ENCODE data around the gene CCDC27. TPM values are rescaled to one million over a fixed set of nuclear protein-coding genes. Genes with fewer than 3 reads are reported as not detected.

The CCDC27 gene
- total and polyA plus RNA-seq, 10 donors: not detected

DNA sequence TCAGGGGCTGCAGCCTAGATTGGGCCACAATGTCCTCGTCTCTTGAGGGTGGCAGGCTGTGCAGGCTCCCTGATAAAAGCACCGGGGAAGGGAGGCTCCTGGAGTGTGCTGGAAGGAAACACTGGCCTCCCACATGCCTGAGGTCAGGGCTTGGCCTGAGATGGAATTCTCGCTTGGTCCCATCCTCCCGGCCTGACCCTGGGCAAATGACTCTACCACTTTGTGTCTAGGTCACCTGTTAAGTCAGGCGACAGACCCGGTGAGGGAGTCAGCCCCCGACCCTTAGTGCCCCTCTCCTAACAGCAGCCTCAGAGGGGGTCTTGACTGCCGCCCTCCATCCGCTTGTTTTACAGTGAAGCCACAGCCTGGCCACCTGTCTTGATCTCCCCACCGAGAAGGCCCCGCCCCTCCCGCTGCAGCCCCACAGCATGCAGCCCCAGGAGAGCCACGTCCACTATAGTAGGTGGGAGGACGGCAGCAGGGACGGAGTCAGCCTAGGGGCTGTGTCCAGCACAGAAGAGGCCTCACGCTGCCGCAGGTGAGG is 22.8 kb downstream of the CCDC27 start:
- peaks cover 0 to 34% (median 0%) of the 10 kb centered on the region in 7 donors for H3K27me3 ChIP-seq (replicated peaks in 1 of 7)
- H3K27ac ChIP-seq: peak overlapping the region in 5 of 8 donors; percentile 20 to 74 (median 38)
- peak overlapping the region in 1 of 8 donors; percentile 31 for H3K4me3 ChIP-seq
- no peaks in the 10 kb centered on the region for H3K9me3 ChIP-seq
- DNase-seq: no peak
- peaks cover 23 to 56% (median 46%) of the 10 kb centered on the region in 6 donors for H3K4me1 ChIP-seq
- intact Hi-C loops (cut with DNase I; ENCODE audit: low total_unique reads): no loop called here
- TF ChIP-seq POLR2AphosphoS5 (IDR thresholded peaks at IDR 0.05): peak in 1 of 3 donors; percentile 6
- TF ChIP-seq POLR2A (IDR thresholded peaks at IDR 0.05): no peak
- 43 to 58% (median 50%) methylated on average over 11 to 17 of the region's 17 CpGs for WGBS, 5 donors
- peaks cover 0 to 24% (median 15%) of the 10 kb centered on the region in 6 donors for H3K36me3 ChIP-seq

DNA sequence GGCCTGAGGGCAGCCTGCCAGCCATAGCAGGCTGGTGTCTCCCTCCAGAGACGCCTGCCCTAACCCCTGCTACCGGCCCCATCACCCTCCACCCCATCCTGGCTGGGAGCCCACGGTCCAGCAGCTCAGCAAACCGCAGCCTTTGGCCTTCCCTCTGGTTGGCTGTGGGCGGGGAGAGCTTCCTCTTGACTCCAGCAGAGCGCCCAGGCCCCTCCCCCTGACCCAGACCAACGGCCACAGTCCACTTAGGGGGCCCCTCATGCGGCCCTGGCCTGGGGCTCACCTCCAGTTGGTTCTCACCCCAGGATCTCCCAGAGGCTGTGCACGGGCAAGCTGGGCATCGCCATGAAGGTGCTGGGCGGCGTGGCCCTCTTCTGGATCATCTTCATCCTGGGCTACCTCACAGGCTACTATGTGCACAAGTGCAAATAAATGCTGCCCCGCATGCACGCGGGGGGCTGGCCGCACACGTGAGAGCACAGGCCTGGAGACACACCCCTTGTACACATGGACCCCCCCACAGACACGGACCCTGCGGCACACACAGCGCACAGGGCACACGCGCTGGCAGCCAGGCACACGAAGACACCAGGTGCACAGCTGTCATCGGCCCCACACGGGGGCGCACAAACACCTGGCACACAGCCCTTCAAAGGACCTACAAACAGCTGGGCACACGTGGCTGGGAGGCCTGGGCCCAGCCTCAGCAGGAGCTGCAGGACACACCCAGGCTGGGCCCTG is 23.4 kb downstream of the CCDC27 start:
- peak; percentile 86 for DNase-seq
- Histone ChIP-seq H3K27ac (peak overlapping the region in 3 of 8 donors; percentile 22 to 74 (median 31)), H3K36me3 (peaks cover 0 to 30% (median 21%) of the 10 kb centered on the region in 6 donors), H3K27me3 (replicated peaks in 1 of 7) (peaks cover 0 to 27% (median 0%) of the 10 kb centered on the region in 7 donors), H3K4me3 (peak overlapping the region in 1 of 8 donors; percentile 31), H3K4me1 (peaks cover 23 to 55% (median 46%) of the 10 kb centered on the region in 6 donors), H3K9me3 (no peaks in the 10 kb centered on the region)
- TF ChIP-seq, protein P1, sequence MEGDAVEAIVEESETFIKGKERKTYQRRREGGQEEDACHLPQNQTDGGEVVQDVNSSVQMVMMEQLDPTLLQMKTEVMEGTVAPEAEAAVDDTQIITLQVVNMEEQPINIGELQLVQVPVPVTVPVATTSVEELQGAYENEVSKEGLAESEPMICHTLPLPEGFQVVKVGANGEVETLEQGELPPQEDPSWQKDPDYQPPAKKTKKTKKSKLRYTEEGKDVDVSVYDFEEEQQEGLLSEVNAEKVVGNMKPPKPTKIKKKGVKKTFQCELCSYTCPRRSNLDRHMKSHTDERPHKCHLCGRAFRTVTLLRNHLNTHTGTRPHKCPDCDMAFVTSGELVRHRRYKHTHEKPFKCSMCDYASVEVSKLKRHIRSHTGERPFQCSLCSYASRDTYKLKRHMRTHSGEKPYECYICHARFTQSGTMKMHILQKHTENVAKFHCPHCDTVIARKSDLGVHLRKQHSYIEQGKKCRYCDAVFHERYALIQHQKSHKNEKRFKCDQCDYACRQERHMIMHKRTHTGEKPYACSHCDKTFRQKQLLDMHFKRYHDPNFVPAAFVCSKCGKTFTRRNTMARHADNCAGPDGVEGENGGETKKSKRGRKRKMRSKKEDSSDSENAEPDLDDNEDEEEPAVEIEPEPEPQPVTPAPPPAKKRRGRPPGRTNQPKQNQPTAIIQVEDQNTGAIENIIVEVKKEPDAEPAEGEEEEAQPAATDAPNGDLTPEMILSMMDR (IDR thresholded peaks at IDR 0.05 in 8 of 11, conservative IDR thresholded peaks at IDR 0.05 in 3 of 11): peak in 8 of 11 experiments; percentile 21 to 52 (median 40)
- TF ChIP-seq POLR2A (IDR thresholded peaks at IDR 0.05): no peak
- TF ChIP-seq POLR2AphosphoS5 (IDR thresholded peaks at IDR 0.05): peak in 2 of 3 donors; percentile 33 to 46
- intact Hi-C loops (cut with DNase I; ENCODE audit: low total_unique reads): no loop called here
- WGBS, 5 donors: 26 to 35% (median 29%) methylated on average over 7 to 27 of the region's 27 CpGs

DNA sequence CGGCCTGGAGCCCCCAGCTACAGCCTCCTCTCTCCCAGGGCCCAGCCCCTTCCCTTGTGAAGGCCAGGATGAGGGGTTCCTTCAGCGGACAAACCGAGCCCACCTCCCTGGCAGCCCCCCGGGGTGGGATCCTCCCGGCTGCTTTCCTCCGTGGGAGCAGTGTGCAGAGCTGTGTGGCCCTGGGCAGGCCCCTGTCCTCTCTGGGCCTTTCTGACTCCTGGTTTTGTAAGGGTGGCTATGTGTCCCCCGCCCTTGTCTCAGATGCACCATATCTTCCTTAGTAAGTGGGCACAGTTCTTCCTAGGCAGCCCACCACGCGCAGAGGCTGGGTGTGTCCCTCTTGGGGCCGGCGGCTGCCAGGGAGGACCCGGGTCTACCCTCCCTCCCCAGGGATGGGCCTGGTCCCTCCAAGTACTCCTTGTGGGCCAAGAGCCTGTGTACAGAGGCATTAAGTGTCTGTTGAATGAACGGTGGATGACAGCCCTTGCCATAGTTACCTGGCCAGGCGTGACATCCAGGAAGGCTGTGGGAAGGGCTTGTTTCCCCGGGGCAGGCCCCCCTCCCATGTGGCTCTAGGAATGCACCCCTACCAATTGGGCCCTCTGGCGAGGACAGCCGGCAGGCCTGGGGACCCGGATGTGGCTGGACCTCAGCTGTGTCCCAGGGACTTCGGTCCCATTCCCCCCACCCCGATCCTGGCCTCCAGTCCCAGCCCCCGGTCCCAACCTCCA is 24.1 kb downstream of the CCDC27 start:
- WGBS, 5 donors: 79 to 91% (median 83%) methylated on average over 9 to 21 of the region's 21 CpGs
- peaks cover 0 to 37% (median 29%) of the 10 kb centered on the region in 6 donors for H3K36me3 ChIP-seq
- H3K4me1 ChIP-seq: peaks cover 21 to 49% (median 43%) of the 10 kb centered on the region in 6 donors
- peaks cover 0 to 22% (median 0%) of the 10 kb centered on the region in 7 donors for H3K27me3 ChIP-seq (replicated peaks in 1 of 7)
- intact Hi-C loops (cut with DNase I; ENCODE audit: low total_unique reads): no loop called here
- H3K9me3 ChIP-seq: no peaks in the 10 kb centered on the region
- no peak overlapping the region for H3K4me3 ChIP-seq
- H3K27ac ChIP-seq: peak overlapping the region in 1 of 8 donors; percentile 74
- TF ChIP-seq, protein P1 (IDR thresholded peaks at IDR 0.05 in 8 of 11, conservative IDR thresholded peaks at IDR 0.05 in 3 of 11): no peak
- TF ChIP-seq POLR2AphosphoS5 (IDR thresholded peaks at IDR 0.05) (peak in 1 of 3 donors; percentile 10), POLR2A (IDR thresholded peaks at IDR 0.05) (no peak)
- DNase-seq: no peak

DNA sequence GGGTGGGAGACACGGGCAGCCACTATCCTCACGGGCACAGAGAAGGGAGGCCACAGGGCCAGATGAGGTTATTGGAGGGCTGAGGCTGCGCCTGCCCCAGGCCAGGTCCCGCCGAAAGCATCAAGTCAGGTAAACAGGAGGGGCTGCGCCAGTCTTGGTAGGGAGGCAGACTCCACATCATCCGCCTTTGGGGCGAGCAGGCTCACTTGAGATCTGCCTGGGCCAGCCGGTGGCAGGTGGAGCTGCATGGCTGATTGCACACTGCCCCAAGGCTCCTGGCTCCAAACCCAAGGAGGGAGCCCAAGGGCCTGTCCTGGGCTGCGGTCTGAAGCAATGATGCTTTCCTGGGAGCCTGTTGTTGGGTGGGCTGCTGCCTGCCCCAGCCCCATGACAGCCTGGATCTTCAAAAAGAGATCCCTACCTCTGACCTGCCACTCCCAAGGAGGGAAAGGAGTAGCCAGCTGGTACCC is 24.9 kb downstream of the CCDC27 start:
- H3K27me3 ChIP-seq (replicated peaks in 1 of 7): peaks cover 0 to 14% (median 0%) of the 10 kb centered on the region in 7 donors
- TF ChIP-seq POLR2AphosphoS5 (IDR thresholded peaks at IDR 0.05): no peak
- TF ChIP-seq POLR2A (IDR thresholded peaks at IDR 0.05): no peak
- TF ChIP-seq, protein P1 (IDR thresholded peaks at IDR 0.05 in 8 of 11, conservative IDR thresholded peaks at IDR 0.05 in 3 of 11): no peak
- intact Hi-C loops (cut with DNase I; ENCODE audit: low total_unique reads): no loop called here
- H3K4me3 ChIP-seq: no peak overlapping the region
- no peak for DNase-seq
- H3K36me3 ChIP-seq: peaks cover 3 to 45% (median 36%) of the 10 kb centered on the region in 6 donors
- no peak overlapping the region for H3K27ac ChIP-seq
- H3K4me1 ChIP-seq: peaks cover 17 to 42% (median 35%) of the 10 kb centered on the region in 6 donors
- 76 to 95% (median 81%) methylated on average over 5 to 10 of the region's 10 CpGs for WGBS, 5 donors
- no peaks in the 10 kb centered on the region for H3K9me3 ChIP-seq

Measured in spleen (tissue), 11 donors.